ENCODE measurements around the gene SGMS1. TPM values are rescaled to one million over a fixed set of nuclear protein-coding genes. Genes with fewer than 3 reads are reported as not detected.
"Not testable (repeated sequence)": the region's sequence is repeated elsewhere in the genome, so short reads cannot be mapped to it uniquely, and the experiment has no call there.

SGMS1 gene
- total RNA-seq, 1 donor = 61.2 TPM

DNA sequence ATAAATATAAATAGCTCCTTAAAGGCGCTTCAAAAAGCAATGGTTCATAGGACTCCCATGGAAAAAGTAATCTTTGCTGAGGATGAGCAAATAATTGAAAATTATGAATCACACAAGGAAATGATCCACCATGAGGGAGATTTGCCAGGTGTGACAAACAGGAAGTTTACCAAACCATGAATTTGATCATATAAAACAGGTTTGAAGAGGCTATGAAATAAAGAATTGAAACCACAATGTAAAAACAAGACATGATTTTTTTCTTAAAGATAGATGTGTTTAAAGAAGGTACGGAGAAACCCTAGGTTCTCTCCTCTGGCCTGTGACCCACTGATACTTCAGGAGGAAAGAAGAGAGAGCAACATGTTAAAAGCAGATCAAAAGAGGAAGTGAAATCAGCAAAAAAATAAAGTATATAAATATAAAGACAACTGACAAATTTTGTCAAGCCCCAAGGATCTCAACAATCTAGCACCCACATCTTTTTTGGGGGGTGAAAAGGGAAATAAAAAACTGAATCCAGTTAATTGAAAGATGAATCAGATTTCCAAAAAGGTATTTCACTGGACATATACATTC lies 261.1 kb downstream of the SGMS1 start:
- TF ChIP-seq, protein P1, sequence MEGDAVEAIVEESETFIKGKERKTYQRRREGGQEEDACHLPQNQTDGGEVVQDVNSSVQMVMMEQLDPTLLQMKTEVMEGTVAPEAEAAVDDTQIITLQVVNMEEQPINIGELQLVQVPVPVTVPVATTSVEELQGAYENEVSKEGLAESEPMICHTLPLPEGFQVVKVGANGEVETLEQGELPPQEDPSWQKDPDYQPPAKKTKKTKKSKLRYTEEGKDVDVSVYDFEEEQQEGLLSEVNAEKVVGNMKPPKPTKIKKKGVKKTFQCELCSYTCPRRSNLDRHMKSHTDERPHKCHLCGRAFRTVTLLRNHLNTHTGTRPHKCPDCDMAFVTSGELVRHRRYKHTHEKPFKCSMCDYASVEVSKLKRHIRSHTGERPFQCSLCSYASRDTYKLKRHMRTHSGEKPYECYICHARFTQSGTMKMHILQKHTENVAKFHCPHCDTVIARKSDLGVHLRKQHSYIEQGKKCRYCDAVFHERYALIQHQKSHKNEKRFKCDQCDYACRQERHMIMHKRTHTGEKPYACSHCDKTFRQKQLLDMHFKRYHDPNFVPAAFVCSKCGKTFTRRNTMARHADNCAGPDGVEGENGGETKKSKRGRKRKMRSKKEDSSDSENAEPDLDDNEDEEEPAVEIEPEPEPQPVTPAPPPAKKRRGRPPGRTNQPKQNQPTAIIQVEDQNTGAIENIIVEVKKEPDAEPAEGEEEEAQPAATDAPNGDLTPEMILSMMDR (IDR thresholded peaks at IDR 0.05; ENCODE audit: insufficient read depth, low read length) = no peak
- peak; percentile 11 for DNase-seq (ENCODE audit: low read depth)
- no peak overlapping the region for H3K4me3 ChIP-seq (ENCODE audit: low read depth, low read length)

DNA sequence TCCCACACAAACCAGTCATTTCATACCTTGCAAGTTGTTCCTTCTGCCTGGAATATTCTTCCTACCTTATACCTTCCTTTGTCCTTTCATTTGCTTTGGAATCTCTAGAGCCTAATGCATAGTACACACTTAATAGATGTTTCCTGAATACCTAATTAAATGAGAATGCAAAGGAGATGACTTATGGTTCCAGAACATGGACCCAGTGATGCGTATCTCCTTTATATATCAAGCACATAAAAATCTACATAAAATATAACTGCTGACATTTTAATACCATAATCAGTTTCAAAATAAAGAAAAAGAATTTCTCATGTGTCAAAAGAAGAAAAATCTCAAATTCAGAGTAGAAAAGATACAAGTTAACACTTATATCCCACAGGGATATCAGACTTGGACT lies 261.8 kb downstream of the SGMS1 start:
- TF ChIP-seq, protein P1 (IDR thresholded peaks at IDR 0.05; ENCODE audit: insufficient read depth, low read length) = no peak

DNA sequence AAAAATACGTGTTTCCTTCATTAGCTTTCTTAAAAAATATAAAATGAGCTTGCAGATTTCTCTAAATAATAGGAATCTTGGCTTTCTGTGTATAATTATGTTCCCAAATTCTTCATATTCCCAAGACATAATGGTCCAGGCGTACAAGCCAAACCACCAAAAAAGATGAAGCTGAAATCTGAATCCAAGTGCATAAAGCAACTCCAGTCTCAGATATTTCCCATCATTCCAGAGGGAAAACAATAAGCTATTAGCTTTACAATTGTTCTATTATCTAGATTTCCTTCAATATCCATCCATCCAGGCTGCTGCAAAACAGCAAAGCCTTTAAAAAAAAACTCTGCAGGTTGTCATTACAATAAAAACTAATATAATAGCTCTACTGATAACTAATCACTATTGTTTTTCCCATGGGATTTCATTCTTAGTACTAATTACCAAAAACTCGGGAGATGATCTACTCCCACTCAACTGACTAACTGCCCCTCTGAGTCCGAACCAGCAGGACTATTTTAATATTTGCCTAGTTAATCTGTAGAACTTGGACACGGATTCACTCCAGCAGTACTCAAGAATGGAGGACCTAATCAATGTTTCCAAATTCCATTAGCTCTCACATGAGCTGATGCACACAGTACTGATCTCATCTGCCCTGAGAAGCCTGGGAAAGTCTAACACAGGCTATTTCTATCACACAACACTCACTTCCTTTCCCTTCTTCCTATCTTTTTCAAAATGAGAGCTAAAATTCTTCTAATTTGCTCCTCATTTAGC lies 263.5 kb downstream of the SGMS1 start:
- no peak overlapping the region for H3K4me3 ChIP-seq (ENCODE audit: low read depth, low read length)
- TF ChIP-seq, protein P1 (IDR thresholded peaks at IDR 0.05; ENCODE audit: insufficient read depth, low read length) = no peak
- peak; percentile 65 for DNase-seq (ENCODE audit: low read depth)

More for the DNA sequence above, 261.8 kb downstream of the SGMS1 start:
- DNase-seq (ENCODE audit: low read depth) = no peak
- no peak overlapping the region for H3K4me3 ChIP-seq (ENCODE audit: low read depth, low read length)

DNA sequence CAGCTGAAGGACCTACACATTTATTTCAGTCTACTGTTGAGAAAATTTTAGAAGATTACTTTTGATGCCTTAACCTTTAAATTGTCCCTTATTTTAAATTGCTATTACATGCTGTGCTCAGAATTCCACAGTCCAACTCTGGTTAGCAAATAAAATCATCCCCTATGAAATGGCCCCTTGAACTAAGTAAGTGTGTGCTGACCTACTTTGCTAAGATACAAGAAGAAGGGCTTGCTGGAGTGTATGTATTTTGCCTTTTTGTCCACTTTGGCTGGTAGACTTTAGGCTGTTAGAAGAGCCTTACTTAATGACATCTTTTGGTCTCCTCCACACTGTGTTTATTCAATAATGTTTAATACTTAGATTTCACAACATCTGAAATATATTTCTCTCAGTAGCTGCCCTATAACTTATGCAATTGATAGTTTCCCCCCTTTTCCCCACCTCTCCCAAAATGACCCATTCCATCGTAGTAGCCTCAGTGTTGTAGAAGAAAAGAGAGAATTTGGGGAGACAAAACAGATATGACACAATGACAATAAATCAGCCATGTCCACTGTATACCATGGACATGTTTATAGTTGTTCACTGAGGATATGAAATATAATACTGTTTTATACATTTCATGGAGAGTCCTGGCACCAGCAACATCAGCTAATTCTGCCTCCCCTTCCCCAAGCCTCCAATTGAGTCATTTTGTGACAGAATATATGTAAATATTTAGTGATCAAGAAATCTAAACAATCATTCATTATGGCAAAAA lies 264.6 kb downstream of the SGMS1 start:
- DNase-seq (ENCODE audit: low read depth) = no peak
- TF ChIP-seq, protein P1 (IDR thresholded peaks at IDR 0.05; ENCODE audit: insufficient read depth, low read length) = no peak
- H3K4me3 ChIP-seq (ENCODE audit: low read depth, low read length) = no peak overlapping the region

DNA sequence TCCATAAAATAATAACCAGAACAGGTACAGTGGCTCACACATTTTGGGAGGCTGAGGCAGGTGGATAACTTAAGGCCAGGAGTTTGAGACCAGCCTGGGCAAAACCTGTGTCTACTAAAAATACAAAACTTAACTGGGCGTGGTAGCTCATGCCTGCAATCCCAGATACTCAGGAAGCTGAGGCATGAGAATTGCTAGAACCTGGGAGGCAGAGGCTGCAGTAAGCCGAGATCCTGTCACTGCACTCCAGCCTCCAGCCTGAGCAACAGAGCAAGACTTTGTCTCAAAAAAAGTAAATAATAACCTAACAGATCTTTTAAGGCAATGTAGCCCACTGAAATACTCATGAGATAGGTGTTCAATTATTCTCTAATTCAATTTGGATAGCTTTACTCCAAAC lies 265.3 kb downstream of the SGMS1 start:
- TF ChIP-seq, protein P1 (IDR thresholded peaks at IDR 0.05; ENCODE audit: insufficient read depth, low read length) = no peak
- no peak for DNase-seq (ENCODE audit: low read depth)
- H3K4me3 ChIP-seq (ENCODE audit: low read depth, low read length) = no peak overlapping the region

DNA sequence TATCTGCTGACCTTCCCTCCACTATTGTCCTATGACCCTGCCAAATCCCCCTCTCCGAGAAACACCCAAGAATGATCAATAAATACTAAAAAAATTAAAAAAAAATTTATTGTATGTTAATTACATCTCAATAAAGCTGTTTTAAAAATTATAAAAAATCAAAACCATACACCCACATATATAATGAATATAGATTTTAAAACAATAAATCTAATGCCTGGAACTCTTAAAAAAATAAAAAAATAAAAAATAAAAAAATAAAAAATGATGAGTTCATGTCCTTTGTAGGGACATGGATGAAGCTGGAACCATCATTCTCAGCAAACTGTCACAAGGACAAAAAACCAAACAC lies 267.3 kb downstream of the SGMS1 start:
- not testable (repeated sequence) for H3K4me3 ChIP-seq (ENCODE audit: low read depth, low read length); DNase-seq (ENCODE audit: low read depth)

DNA sequence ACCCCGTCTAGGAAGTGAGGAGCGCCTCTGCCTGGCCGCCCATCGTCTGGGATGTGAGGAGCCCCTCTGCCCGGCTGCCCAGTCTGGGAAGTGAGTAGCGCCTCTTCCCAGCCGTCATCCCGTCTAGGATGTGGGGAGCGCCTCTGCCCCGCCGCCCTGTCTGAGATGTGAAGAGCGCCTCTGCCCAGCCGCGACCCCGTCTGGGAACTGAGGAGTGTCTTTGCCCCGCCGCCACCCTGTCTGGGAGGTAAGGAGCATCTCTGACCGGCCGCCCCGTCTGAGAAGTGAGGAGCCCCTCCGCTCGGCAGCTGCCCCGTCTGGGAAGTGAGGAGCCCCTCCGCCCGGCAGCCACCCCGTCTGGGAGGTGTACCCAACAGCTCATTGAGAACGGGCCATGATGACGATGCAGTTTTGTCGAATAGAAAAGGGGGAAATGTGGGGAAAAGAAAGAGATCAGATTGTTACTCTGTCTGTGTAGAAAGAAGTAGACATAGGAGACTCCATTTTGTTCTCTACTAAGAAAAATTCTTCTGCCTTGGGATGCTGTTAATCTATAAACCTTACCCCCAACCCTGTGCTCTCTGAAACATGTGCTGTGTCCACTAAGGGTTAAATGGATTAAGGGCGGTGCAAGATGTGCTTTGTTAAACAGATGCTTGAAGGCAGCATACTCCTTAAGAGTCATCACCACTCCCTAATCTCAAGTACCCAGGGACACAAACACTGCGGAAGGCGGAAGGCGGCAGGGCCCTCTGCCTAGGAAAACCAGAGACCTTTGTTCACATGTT lies 267.9 kb downstream of the SGMS1 start:
- H3K4me3 ChIP-seq (ENCODE audit: low read depth, low read length); DNase-seq (ENCODE audit: low read depth): not testable (repeated sequence)

All from fibroblast of the aortic adventitia (primary cell).